GM12891 (cell line): ENCODE results near the gene CGN.

Experiments used
- PAX5 ChIP-seq: IDR thresholded peaks from 2 replicates; pipeline ENCODE4 v1.6.1; 2011; ENCODE audit warnings: low read length, moderate library complexity, mild to moderate bottlenecking; ENCODE audit not compliant: insufficient read depth, severe bottlenecking
- POLR2A ChIP-seq: IDR thresholded peaks from 2 replicates; pipeline ENCODE4 v1.6.1; 2011; ENCODE audit warnings: low read depth, low read length, control low read depth
- POLR2AphosphoS5 ChIP-seq: IDR thresholded peaks from 2 replicates; pipeline ENCODE4 v1.6.1; 2011; ENCODE audit warnings: low read depth, low read length, control low read depth
- POU2F2 ChIP-seq: IDR thresholded peaks from 2 replicates; pipeline ENCODE4 v1.6.1; 2011; ENCODE audit warnings: low read depth, mild to moderate bottlenecking, control low read depth, low read length, moderate library complexity
- SPI1 ChIP-seq: IDR thresholded peaks from 2 replicates; pipeline ENCODE4 v1.6.1; 2011; ENCODE audit warnings: low read depth, low read length, control low read depth
- TAF1 ChIP-seq: IDR thresholded peaks from 2 replicates; pipeline ENCODE4 v1.6.1; 2011; ENCODE audit warnings: low read depth, low read length, control low read depth

DNA sequence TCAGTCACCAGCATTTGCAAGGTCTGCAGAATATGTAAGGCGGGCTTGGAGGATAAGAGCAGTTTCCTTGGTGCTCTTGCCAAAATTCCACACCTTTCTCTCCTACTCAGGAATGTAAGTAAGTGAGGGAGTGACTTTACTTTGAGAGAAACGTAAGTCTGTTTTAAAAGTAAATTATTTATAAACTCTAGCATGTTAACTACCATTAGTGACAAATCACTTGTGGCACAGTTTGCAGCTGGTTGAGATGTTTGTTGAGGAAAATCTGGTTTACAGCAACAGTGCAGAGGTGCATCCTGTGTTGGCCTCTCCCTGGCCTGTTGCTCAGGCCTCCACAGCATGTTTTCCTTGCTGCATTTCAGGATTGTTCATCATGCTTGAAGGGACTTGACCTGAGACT, 8.5 kb downstream of the CGN start:
- TF ChIP-seq POLR2A, result no peak
- no peak for TF ChIP-seq PAX5
- TF ChIP-seq TAF1, result no peak
- TF ChIP-seq POLR2AphosphoS5, result no peak
- no peak for TF ChIP-seq SPI1
- no peak for TF ChIP-seq POU2F2
